ENCODE results near the gene FDX2.

Gene FDX2

DNA sequence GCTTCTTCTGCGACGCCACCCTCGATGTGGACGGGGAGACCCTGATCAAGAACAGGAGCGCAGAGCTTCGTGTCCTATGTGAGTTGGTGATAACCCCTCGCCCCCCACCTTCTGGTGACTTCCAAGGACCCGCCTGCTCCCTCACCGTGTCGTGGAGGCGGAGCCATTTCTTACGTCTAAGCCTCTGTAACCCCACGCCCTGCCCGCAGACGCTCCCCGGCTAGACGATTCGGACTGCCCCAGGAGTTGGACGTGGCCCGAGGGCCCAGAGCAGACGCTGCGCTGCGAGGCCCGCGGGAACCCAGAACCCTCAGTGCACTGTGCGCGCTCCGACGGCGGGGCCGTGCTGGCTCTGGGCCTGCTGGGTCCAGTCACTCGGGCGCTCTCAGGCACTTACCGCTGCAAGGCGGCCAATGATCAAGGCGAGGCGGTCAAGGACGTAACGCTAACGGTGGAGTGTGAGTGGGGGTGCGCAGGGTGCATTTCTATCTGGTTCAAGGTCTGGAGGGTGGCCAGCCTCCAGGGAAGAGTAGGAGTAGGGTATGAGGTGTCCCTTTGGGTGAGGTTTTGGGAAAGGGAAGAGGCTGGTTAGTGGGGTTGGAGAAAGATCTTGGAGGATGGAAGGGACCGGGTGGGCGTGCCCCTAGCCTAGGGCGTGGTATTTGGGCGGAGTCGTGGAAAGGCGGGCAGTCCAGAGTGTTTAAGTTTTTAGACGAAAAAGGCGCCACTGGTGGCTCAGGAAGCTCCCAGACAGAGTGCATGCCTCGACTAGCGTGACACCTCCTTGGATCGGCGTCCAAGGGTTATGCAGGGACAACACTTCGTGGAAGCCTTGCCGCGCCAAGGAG, 22.8 kb downstream of the FDX2 start:
- no peak overlapping the region for H3K27ac Mint-ChIP-seq
- peaks cover 99% of the 10 kb centered on the region for H3K27me3 Mint-ChIP-seq (ENCODE audit: low read depth)
- peaks cover 3% of the 10 kb centered on the region for H3K9me3 Mint-ChIP-seq
- TF ChIP-seq, protein P1, sequence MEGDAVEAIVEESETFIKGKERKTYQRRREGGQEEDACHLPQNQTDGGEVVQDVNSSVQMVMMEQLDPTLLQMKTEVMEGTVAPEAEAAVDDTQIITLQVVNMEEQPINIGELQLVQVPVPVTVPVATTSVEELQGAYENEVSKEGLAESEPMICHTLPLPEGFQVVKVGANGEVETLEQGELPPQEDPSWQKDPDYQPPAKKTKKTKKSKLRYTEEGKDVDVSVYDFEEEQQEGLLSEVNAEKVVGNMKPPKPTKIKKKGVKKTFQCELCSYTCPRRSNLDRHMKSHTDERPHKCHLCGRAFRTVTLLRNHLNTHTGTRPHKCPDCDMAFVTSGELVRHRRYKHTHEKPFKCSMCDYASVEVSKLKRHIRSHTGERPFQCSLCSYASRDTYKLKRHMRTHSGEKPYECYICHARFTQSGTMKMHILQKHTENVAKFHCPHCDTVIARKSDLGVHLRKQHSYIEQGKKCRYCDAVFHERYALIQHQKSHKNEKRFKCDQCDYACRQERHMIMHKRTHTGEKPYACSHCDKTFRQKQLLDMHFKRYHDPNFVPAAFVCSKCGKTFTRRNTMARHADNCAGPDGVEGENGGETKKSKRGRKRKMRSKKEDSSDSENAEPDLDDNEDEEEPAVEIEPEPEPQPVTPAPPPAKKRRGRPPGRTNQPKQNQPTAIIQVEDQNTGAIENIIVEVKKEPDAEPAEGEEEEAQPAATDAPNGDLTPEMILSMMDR (IDR thresholded peaks at IDR 0.05; ENCODE audit: unreplicated experiment in 3 of 3) = no peak
- peaks cover 21% of the 10 kb centered on the region for H3K4me1 Mint-ChIP-seq
- H3K4me3 Mint-ChIP-seq = peak overlapping the region; percentile 73 to 75 (median 74)
- no peaks in the 10 kb centered on the region for H3K36me3 Mint-ChIP-seq (ENCODE audit: low read depth)

DNA sequence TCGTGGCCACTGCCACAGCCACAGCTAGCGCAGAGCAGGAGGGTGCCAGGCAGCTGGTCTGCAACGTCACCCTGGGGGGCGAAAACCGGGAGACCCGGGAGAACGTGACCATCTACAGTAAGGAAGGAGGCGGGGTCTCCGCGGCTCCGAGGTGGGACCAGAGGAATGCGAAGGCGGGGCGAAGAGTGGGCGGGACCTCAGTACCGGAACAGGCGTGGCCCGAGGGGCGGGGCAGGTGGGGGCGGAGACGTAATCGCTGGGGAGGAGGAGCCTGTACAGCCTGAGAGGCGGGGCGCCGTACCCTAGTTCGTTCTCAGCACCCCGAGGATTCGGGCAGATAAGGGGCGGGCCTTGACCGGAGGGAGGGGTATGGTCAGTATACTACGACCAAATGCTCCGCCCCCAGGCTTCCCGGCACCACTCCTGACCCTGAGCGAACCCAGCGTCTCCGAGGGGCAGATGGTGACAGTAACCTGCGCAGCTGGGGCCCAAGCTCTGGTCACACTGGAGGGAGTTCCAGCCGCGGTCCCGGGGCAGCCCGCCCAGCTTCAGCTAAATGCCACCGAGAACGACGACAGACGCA, 23.5 kb downstream of the FDX2 start:
- Mint-ChIP-seq H3K4me3 (peak overlapping the region; percentile 73 to 75 (median 74)), H3K9me3 (peaks cover 3% of the 10 kb centered on the region), H3K27me3 (ENCODE audit: low read depth) (peaks cover 99% of the 10 kb centered on the region), H3K4me1 (peaks cover 21% of the 10 kb centered on the region), H3K27ac (no peak overlapping the region), H3K36me3 (ENCODE audit: low read depth) (no peaks in the 10 kb centered on the region)
- TF ChIP-seq, protein P1 (IDR thresholded peaks at IDR 0.05; ENCODE audit: unreplicated experiment in 3 of 3) = no peak

DNA sequence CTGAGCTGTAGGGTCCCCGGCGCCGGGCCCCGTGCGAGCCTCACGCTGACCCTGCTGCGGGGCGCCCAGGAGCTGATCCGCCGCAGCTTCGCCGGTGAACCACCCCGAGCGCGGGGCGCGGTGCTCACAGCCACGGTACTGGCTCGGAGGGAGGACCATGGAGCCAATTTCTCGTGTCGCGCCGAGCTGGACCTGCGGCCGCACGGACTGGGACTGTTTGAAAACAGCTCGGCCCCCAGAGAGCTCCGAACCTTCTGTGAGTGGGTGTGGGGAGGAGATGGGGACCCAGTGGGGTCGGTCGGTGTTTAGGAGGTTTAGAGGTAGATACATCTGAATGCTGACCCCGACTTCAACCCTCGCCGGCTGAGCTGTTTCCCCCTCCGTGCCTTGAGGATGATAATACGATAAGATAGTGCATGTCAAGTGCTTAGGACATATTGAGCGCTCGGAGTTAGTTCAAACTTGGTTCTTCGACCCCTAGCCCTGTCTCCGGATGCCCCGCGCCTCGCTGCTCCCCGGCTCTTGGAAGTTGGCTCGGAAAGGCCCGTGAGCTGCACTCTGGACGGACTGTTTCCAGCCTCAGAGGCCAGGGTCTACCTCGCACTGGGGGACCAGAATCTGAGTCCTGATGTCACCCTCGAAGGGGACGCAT, 24.1 kb downstream of the FDX2 start:
- H3K4me3 Mint-ChIP-seq = peak overlapping the region; percentile 73 to 81 (median 75)
- no peaks in the 10 kb centered on the region for H3K36me3 Mint-ChIP-seq (ENCODE audit: low read depth)
- H3K9me3 Mint-ChIP-seq = peaks cover 3% of the 10 kb centered on the region
- peaks cover 100% of the 10 kb centered on the region for H3K27me3 Mint-ChIP-seq (ENCODE audit: low read depth)
- TF ChIP-seq, protein P1 (IDR thresholded peaks at IDR 0.05; ENCODE audit: unreplicated experiment in 3 of 3) = no peak
- peaks cover 22% of the 10 kb centered on the region for H3K4me1 Mint-ChIP-seq
- no peak overlapping the region for H3K27ac Mint-ChIP-seq

DNA sequence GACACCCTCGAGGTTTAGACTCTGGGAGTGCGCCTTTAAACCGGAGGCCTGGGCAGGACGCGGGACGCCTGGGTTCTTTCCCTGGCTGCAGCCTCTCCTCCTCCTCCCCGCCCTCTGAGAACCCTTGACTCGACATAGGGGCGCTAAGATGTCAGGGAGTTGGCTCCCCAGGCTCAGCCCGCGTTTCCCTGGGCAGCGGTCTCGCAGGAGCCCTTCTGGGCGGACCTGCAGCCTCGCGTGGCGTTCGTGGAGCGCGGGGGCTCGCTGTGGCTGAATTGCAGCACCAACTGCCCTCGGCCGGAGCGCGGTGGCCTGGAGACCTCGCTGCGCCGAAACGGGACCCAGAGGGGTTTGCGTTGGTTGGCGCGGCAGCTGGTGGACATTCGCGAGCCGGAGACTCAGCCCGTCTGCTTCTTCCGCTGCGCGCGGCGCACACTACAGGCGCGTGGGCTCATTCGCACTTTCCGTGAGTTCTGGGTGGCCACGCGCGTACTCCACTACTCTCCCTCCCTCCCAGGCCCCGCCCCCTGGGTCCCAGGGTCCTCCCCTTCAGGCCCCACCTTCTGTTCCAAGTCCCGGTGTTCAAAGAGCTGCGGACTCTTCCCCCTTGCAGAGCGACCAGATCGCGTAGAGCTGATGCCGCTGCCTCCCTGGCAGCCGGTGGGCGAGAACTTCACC, 24.8 kb downstream of the FDX2 start:
- Mint-ChIP-seq H3K9me3 (peaks cover 3% of the 10 kb centered on the region), H3K4me1 (peaks cover 29% of the 10 kb centered on the region)

DNA sequence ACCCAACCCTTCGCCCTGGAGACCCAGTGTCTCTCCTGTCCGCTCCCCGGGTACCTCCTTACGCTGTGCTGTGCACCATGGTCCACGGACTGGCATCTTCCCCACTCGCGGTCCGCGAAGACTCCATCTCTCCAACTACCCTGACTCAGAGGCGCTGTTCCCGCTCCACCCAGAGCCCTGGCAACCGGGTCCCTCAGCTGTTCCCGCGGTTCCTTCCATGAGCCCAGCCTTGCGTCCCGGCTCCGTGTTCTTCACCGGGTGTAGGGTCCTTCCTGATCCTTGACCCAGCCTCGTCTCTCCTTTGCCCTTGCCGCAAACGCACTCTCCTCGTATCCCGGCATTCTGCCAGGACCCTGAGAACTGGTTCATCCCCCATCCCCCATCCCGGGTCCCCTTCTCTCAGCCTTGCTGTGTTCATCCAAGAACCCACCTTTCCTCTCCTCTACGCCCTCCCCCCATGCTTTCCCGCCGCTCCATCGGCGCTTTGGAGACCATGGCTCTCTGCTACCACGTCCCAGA, 25.4 kb downstream of the FDX2 start:
- no peaks in the 10 kb centered on the region for H3K36me3 Mint-ChIP-seq (ENCODE audit: low read depth)
- peaks cover 3% of the 10 kb centered on the region for H3K9me3 Mint-ChIP-seq
- TF ChIP-seq, protein P1 (IDR thresholded peaks at IDR 0.05; ENCODE audit: unreplicated experiment in 3 of 3) = no peak
- peak overlapping the region; percentile 63 to 81 (median 75) for H3K4me3 Mint-ChIP-seq
- H3K27me3 Mint-ChIP-seq (ENCODE audit: low read depth) = peaks cover 100% of the 10 kb centered on the region
- peaks cover 25% of the 10 kb centered on the region for H3K4me1 Mint-ChIP-seq
- H3K27ac Mint-ChIP-seq = no peak overlapping the region

More for the DNA sequence above, 24.8 kb downstream of the FDX2 start:
- Mint-ChIP-seq H3K27me3 (ENCODE audit: low read depth) (peaks cover 100% of the 10 kb centered on the region), H3K27ac (no peak overlapping the region), H3K4me3 (peak overlapping the region; percentile 63 to 81 (median 75)), H3K36me3 (ENCODE audit: low read depth) (no peaks in the 10 kb centered on the region)
- TF ChIP-seq, protein P1 (IDR thresholded peaks at IDR 0.05; ENCODE audit: unreplicated experiment in 3 of 3) = no peak
